Omental fat pad (tissue), 4 donors: ENCODE data around the gene SMAD1. TPM values are rescaled to one million over a fixed set of nuclear protein-coding genes. Genes with fewer than 3 reads are reported as not detected.
A peak's percentile ranks its signal among the peaks of the same experiment; 100 is the strongest.

Experiments used
- ATAC-seq: fragments of 150-250 bp; one replicate; pipeline ENCODE4 v1.9.1; 2016; ENCODE audit warnings: mild to moderate bottlenecking, moderate library complexity; ENCODE audit not compliant: low FRiP score
- DNase-seq: peaks from one replicate; pipeline ENCODE4 v3.0.0-alpha.2; 2019; ENCODE audit warnings: low spot score
- total RNA-seq, 4 donors: library from RNA; depleted of rRNA; stranded (reverse); fragments of >200 nt; gene quantifications; one replicate each; pipeline ENCODE4 v1.1.0, GENCODE V29; 2016
- TF ChIP-seq, protein P1 (sequence below), 3 donors: fragments of 450-650 bp; IDR thresholded peaks; one replicate each; pipeline ENCODE4 v1.5.1; 2016 to 2017; ENCODE audit warnings: antibody characterized with exemption in 3 of 3, mild to moderate bottlenecking in 3 of 3, moderate library complexity in 2 of 3

SMAD1 gene
- total RNA-seq = 10 to 100 TPM; 13.9 to 59.4 (median 17.3) TPM

DNA sequence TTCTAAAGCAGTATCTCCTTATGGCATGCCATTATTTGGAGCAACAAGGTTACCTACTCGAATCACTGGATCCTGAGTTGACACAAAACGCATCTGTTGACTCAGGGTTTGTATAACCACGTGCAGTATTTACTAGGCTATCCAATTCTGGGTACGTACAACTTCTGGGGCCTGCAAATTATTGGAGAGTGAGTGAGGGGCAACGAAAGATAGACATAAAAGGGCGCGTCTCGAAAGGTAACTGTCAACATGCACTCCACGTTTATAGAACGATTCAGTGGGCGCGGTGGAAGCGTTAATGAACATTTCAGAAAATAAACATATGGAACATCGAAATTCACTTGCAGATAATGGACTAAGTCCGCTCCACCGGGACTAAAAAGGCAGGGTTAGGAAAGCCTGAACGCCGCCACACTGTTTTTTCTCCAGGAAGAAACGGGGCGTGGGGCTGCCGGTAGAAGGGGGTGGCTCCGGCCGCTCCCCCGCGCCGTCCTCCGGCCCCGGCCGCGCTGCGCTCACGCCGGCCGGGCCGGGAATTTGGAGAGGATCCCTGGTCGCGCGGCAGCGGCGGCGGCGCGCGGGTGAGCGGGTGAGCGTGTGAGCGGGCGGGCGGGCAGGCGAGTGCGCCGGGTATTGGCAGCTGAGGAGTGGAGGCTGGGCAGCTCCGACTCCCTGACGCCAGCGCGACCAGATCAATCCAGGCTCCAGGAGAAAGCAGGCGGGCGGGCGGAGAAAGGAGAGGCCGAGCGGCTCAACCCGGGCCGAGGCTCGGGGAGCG lies at the start of gene SMAD1:
TSS of gene SMAD1 (plus strand) at position 690 of the 778 bp plus-strand sequence. CDS start 32,761 bp downstream, outside the sequence.
- ATAC-seq = peak; percentile 91
- TF ChIP-seq, protein P1, sequence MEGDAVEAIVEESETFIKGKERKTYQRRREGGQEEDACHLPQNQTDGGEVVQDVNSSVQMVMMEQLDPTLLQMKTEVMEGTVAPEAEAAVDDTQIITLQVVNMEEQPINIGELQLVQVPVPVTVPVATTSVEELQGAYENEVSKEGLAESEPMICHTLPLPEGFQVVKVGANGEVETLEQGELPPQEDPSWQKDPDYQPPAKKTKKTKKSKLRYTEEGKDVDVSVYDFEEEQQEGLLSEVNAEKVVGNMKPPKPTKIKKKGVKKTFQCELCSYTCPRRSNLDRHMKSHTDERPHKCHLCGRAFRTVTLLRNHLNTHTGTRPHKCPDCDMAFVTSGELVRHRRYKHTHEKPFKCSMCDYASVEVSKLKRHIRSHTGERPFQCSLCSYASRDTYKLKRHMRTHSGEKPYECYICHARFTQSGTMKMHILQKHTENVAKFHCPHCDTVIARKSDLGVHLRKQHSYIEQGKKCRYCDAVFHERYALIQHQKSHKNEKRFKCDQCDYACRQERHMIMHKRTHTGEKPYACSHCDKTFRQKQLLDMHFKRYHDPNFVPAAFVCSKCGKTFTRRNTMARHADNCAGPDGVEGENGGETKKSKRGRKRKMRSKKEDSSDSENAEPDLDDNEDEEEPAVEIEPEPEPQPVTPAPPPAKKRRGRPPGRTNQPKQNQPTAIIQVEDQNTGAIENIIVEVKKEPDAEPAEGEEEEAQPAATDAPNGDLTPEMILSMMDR (IDR thresholded peaks at IDR 0.05) = no peak
- no peak for DNase-seq

DNA sequence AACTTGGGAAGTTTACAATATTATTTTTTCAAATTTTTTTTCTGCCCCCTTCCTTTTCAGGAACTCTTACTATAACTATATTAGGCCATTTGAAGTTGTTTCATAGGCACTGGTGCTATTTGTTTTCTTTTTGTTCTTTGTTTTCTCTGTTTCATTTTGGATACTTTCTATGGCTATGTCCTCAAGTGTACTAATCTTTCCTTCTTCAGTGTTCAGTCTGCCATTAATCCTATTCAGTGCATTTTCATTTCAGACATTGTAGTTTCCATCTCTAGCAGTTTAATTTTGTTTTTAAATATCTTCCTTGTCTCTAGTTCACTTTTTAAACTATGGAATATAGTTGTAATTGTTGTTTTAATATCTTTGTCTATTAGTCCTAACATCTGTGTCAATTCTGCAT lies 48.0 kb upstream of the SMAD1 start:
- DNase-seq (no peak), ATAC-seq (no peak)
- TF ChIP-seq, protein P1 (IDR thresholded peaks at IDR 0.05) = no peak

DNA sequence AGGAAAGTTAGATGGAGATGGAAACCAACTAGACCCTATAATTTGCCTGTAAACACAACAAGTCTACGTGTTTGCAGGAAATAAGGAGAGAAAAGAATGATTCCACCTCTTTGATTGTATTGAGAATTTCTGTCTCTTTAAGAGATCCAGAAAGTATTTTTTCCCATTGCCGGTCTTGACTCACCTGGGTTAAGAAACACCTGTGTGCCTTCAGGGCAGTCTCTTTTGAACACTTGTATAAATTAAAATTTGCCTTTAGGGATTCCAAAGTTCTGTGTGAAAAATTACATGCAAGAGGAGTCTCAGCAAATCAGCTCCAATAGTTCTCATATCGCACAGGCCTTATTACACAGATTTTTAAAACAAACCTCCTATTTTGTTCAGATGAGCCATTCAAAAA lies 46.0 kb upstream of the SMAD1 start:
- ATAC-seq (no peak), DNase-seq (no peak)
- TF ChIP-seq, protein P1 (IDR thresholded peaks at IDR 0.05) = no peak

DNA sequence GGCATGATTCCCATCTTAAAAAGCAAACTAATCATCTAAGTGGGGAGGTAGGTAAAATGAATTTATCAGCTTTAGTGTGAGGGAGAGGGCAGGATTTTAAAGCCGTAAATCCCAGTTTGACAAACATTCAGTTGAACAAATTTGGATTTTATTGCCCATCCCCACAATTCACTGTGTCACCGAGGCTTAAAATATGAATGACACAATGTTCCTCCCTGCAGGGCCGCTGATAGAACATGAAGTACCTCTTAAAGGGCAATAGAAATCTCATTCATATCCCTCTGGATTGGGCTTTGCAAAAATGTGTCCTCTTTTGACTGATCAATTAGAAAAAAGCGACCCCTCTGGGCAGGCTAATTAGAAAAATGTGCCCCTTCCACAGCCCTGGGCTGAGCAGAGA lies 45.5 kb upstream of the SMAD1 start:
- DNase-seq (no peak), ATAC-seq (no peak)
- TF ChIP-seq, protein P1 (IDR thresholded peaks at IDR 0.05) = no peak

DNA sequence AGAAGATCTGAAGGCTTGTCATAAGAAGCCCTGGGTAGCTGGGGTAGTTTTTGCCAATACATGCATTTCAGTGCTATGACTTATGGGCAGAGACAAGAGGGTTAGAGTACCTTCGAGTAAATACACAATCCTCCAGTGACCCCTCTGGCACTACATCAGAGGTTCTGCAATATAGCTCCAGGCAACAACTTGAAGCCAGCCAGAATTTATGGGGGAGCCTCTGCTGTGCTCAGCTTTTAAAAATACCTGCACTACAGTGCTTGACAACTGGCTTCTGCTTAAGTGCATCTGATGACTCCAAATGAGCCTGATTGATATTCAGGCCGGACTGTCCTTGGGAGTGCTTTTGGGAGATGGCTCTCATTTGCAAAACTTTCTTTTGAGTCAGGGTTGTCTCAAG lies 44.9 kb upstream of the SMAD1 start:
- TF ChIP-seq, protein P1 (IDR thresholded peaks at IDR 0.05) = no peak
- no peak for DNase-seq
- no peak for ATAC-seq

DNA sequence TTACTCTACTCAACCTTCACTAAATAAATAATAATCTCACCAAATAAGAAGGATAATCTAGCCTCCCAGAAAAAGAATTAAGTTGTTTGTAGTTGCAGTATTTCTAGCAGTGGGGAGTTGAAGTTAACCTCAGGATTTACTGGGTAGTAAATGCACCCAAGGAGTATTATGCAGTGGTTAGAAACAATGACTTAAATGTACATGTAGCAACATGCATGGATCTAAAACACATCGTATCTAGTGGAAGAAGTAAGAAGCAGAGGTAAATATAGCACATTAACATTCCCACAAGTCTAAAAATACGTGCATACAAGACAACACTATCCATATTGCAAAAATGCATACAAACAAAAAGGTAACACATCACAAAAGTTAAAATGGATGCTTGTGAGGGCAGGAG lies 44.2 kb upstream of the SMAD1 start:
- DNase-seq (no peak), ATAC-seq (no peak)
- TF ChIP-seq, protein P1 (IDR thresholded peaks at IDR 0.05) = no peak

DNA sequence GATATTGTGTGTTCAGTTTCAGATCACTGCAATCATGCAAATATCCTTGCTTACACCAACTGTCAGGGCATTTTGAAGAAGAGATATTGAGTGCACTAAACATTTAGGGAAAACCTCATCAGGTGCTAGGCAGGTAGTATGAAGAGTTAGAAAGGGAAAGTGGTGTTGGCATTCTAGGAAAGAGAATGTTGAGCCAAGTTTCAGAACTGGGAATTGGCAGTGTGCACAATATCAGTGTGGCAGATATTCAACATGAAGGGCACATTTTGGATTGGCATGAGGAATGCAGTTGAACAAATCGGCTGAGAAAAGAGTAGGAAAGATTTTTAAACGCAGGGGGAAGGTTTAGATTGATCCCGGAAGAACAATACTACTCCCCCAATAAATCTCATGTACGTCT lies 43.4 kb upstream of the SMAD1 start:
- no peak for DNase-seq
- TF ChIP-seq, protein P1 (IDR thresholded peaks at IDR 0.05) = no peak
- no peak for ATAC-seq
